ENCODE data around the gene SPRR2B. TPM values are rescaled to one million over a fixed set of nuclear protein-coding genes. Genes with fewer than 3 reads are reported as not detected.

Gene SPRR2B
- total and polyA plus RNA-seq, 2 of the 4 experiments (the other 2 are of a cell fraction) = not detected

DNA sequence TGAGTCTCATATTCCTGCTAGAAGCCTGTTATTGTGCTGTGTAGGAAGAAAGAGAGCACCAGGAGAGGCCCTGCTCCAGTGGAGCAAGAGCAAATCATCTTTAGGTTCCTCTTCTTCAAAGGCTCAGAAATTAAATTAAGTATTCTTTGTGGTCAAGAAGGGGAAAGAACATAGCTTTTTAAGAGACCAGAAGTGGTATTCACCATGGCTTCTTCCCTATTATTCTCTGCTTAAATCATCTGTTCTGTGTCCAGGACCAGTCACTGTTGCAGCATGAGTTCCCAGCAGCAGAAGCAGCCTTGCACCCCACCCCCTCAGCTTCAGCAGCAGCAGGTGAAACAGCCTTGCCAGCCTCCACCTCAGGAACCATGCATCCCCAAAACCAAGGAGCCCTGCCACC, 39.3 kb downstream of the SPRR2B start:
- dilution Hi-C loops (cut with HindIII; ENCODE audit: low sequenced_read_pairs, unreplicated experiment) = no loop called here
- Histone ChIP-seq H3K56ac (ENCODE audit: extremely low read depth, insufficient read depth, low read length) (no peak overlapping the region), H3K9me3 (ENCODE audit: control insufficient read depth, insufficient read depth, low read length) (no peaks in the 10 kb centered on the region), H2BK5ac (ENCODE audit: low read depth, low read length, poor library complexity, severe bottlenecking) (no peak overlapping the region), H3K4me2 (ENCODE audit: low read depth, low read length) (no peak overlapping the region), H3K14ac (replicated peaks; ENCODE audit: low read depth, low read length) (no peak overlapping the region), H3K27me3 (ENCODE audit: control insufficient read depth, insufficient read depth, low read length) (no peaks in the 10 kb centered on the region), H3K9ac (ENCODE audit: low read depth, low read length) (no peak overlapping the region), H3K9me1 (ENCODE audit: insufficient read depth, low read length) (no peaks in the 10 kb centered on the region), H2AFZ (replicated peaks; ENCODE audit: low read length, poor library complexity) (no peak overlapping the region), H2BK15ac (ENCODE audit: low read depth, low read length) (no peak overlapping the region), H2BK120ac (ENCODE audit: low read depth, low read length) (no peak overlapping the region), H2AK5ac (ENCODE audit: low read depth, low read length) (no peak overlapping the region), H3K36me3 (ENCODE audit: control insufficient read depth, insufficient read depth, low read length) (no peaks in the 10 kb centered on the region), H4K8ac (ENCODE audit: low read depth in 2 of 2, low read length in 2 of 2) (no peak overlapping the region), H3K79me1 (ENCODE audit: low read depth in 1 of 2, low read length in 2 of 2) (no peaks in the 10 kb centered on the region), H4K20me1 (ENCODE audit: insufficient read depth, low read length) (no peaks in the 10 kb centered on the region), H3K27ac (ENCODE audit: insufficient read depth, low read length) (no peak overlapping the region), H3K4me3 (ENCODE audit: insufficient read depth, low read depth, low read length) (no peak overlapping the region), H3K23ac (ENCODE audit: low read depth, low read length) (no peak overlapping the region), H3K4ac (ENCODE audit: low read depth, low read length) (no peak overlapping the region), H4K91ac (ENCODE audit: insufficient read depth, low read depth, low read length) (no peak overlapping the region), H4K5ac (ENCODE audit: low read depth, low read length) (no peak overlapping the region), H3K18ac (ENCODE audit: low read depth, low read length) (no peak overlapping the region), H2BK20ac (ENCODE audit: low read depth, low read length) (no peak overlapping the region), H2AK9ac (replicated peaks; ENCODE audit: low read depth, low read length, poor library complexity) (no peak overlapping the region), H3K4me1 (ENCODE audit: control insufficient read depth, insufficient read depth, low read length) (no peaks in the 10 kb centered on the region)
- in situ Hi-C loops (cut with MboI; ENCODE audit: low sequenced_read_pairs) = no loop called here
- DNase-seq (no peak), ATAC-seq (ENCODE audit: low read depth) (no peak)
- TF ChIP-seq SMC3 (IDR thresholded peaks at IDR 0.05; ENCODE audit: low read depth, low read length) (no peak), RCOR1 (IDR thresholded peaks at IDR 0.05; ENCODE audit: insufficient replicate concordance, low read length) (no peak)
- TF ChIP-seq, protein P1, sequence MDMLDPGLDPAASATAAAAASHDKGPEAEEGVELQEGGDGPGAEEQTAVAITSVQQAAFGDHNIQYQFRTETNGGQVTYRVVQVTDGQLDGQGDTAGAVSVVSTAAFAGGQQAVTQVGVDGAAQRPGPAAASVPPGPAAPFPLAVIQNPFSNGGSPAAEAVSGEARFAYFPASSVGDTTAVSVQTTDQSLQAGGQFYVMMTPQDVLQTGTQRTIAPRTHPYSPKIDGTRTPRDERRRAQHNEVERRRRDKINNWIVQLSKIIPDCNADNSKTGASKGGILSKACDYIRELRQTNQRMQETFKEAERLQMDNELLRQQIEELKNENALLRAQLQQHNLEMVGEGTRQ (IDR thresholded peaks at IDR 0.05; ENCODE audit: low read depth, low read length) = no peak
- ChIA-PET POLR2A (ENCODE audit: unreplicated experiment) (no interaction called here), CTCF (no interaction called here)
- BruUV-seq (replicated peaks) = no TSS peak
- intact Hi-C loops (cut with micrococcal nuclease) = no loop called here

Data from IMR-90 (cell line).